ENCODE measurements around the gene COL4A6.

The COL4A6 gene

DNA sequence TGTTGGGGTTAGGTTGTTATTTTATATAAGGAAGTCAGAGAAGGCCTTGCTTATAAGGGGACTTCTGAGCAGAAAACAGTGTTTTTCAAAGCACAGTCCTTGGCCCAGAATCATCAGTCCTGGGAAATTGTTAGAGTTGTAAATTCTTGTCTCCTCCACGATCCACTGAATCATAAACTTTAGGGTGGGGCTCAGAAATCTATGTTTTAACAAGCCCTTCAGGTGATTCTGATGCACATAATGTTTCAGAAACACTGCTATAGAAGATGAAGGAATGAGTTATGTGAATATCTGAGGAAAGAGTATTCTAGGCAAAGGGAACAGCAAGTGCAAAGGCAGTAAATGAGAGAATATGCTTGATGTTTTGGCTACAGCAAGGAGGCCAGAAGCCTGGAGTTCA lies 121.8 kb downstream of the COL4A6 start:
- DNase-seq: no peak

DNA sequence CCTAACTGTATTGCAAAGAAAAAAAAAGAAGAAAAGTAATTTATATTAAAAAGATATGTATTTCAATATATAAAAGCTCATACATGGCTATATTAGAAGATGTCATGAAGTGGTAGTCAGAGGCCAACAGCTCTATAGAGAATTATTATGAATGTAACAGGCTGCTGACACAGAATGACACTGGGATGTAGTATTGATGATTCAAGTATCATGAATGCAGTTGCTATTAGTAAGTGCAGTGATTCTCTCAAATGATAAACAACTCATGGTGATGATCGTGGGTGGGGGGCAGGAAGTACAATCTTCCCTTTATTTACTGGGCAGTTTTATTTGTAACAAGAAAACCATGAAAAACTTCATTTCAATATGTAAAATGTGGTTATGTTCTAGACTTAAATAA lies 124.6 kb downstream of the COL4A6 start:
- no peak for DNase-seq

DNA sequence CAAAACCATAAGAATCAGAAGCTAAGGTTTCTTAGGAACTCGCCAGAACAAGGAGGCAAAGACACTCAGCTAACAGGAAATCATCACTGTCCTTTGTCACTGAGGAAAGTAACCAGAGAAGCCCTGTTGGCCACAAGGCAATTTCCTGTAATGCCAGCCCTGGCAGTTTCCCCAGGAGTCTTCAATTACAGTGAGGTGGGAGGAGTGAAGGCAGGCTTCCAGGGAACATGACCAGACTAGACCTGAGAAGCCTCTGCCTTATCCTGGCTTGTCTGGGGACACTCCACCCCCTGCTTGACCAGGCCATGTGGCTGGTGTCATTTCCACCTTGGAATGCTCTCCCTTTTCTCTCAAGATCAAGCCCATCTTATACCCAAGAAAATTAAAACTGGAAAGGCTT lies 125.3 kb downstream of the COL4A6 start:
- DNase-seq: no peak

DNA sequence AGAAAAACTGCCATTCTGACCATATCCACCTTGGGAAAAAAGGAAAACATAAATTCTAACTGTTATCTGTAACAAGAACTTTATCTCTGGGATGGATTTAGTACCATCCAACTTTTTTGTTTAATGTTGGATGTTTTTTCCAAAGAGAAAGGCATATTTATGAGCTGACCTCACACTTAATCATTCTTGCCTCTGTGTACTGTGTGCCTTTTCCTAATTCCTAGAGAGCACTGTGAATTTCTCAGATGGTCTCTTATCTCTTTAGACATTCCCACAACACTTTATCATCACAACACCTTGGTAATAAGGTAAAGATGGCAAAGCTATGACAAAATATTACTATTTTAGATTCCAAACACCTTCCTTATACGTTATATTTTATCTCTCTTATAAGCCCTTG lies 126.2 kb downstream of the COL4A6 start:
- no peak for DNase-seq

DNA sequence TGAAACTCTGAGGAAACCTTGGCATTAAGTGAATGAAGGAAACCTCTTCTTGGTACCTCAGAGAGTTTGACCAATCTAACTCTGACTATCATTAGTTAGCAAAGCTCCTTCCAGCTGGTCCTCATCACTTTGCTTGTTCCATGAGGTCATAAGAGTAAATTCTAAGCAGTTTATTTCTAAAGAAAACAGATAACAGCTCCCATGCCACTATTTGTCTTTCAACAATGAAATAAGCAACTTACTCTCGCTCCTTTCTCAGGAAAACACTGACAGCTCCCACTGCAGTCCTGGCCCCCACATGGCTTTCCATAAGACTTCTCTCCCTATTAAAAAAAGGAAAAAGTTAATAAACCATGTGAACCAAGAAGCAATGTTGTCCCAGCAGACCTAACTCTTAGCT lies 127.7 kb downstream of the COL4A6 start:
- no peak for DNase-seq

DNA sequence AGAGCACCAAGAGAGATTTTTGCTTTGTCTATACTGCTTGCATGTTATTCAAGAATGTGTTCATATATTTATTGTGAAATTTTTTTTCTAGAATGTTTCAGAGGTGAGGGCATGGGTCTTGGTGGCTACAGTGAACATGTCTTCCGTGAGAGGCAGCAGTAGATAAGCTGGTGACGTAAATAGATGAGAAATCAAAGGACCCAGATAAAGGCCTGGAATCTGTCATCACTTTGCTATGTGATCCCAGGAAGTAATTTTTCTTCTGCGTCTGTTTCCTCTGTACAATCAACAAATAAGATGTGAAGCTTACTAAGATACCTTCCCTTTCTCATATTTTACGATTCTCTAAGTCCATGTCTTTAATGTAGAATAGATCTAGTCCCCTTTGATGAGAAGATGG lies 129.1 kb downstream of the COL4A6 start:
- DNase-seq: no peak

DNA sequence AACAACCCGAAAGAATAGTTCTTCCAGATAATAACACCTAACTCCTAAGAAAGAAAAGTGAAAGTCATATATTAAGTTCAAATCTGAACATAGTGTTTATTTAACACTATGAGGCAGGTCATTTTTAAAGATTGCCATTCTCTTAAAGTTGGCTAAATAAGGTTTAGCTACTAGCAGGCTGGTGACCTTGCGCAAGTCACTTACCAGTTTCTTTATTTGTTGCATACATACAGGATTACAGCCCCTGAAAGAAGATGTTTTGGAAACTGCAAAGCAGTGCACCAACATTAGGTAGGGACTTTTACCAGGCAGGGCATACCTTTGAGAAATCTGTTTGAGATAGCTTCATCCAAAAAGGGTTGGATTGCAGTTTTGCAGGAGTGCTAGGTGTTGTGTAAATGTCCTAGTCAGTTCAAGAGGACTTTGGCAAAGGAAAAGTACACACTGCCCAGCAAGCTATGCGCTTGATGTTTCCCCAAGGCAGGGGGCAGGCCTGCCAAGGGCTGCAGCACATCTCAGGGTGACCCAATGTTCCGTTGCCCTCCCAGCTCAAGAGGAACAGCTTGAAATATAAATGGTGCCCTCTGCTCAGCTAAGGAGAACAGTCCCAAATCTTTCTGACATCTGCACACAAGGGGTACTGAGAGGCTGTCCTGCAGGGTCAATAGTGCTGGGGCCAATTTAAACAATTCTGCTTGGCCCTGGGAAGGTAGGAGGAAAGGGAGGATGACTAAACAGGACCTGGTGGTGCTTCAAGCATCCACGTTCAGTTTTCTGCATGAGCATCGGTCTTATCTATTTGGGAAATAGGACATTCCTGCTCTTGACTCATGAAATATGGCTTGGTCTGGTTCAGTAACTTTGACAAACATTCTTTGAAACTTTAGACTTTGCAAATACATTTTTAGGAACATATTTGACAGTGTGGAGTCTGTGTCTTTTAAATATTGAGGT lies 130.8 kb downstream of the COL4A6 start:
- no peak for DNase-seq

DNA sequence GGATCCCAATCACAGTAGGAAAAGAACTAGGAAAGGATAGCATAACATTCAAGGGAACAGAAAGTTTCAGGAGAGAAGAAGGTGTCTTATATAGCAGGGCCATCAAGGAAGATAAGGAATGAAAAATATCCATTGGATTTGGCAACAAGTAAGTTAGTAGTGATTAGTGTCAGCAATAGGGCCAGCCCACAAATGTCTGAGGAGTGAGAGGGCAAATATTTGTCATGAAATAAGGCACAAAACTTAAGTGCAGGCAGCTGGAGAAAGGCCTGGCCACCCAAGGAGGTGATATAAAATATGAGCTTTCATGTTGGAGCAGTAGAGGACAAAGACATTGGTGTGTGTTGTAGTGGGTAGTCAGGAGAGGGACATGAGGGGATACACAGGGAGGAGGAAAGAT lies 132.1 kb downstream of the COL4A6 start:
- DNase-seq: no peak

DNA sequence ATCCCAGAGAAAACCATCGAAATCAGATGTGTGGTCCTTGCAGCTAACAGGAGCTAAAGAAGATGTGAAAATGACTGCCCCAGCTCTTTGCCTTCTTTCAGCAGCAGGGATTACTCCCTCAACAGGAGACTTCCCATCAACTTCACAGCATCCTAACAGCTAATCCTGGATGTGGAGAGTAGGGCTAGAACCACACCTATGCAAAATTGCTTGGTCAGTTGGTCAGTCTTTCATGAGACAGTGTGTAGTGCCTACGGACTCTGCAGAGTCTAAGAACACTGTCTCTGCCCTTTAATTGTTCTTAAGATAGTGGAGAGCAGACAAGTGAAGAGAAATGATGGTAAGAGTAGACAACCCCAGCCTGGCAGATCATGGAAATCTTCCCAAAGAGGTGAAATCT lies 133.5 kb downstream of the COL4A6 start:
- no peak for DNase-seq

DNA sequence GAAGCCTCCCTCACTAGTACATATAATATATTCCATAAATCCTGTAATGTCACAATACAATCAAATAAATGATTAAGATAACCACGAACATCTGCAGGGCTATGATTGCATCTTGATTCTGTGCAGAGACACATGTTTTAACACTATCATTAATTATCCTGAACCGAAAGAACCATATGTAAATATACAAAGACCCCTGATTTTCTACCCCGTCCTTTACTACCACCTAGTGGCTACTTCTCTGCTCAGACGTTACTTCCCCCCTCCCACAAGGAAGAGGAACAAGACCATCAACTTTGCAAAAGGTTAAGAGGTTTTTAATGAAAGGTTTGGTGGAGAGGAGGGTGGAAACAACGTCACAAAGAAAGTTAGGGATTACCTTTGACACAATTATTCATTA lies 134.0 kb downstream of the COL4A6 start:
- no peak for DNase-seq

DNA sequence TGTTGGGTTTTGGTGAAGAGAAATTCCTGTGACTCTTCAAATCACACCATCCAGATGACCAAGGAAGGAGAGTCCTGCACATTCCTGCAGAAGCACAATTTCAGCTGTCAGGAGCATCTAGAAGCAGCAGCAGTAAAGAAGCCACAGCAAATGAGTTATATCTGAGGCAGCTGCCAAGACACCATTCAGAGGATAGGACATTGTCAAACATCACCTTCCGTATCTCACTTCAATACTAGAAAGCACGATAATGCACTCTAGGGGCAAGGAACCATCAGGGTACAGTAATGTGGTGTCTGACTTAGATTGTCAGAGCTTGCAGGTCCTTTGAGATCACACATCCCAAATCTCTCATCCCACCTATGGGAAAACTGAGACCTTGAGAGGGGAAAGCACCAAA lies 134.5 kb downstream of the COL4A6 start:
- no peak for DNase-seq

DNA sequence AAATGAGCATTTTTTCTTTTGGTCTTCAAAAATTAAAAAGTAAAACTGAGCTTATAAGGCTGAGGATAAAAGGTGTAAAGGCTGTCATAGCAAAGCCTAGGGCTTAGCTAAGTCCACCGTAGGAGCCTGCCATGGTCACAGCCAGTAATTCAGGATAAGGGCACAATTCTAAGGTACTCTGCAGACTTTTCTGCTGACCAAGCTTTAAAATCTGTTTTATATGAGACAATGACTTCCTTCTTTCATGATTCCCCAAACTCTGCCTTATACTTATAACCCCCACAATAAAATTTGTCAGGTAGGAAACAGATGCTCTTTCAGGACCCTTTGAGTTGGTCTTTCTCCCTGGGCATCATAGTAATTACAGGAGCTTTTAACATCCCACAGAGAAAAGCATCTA lies 138.5 kb downstream of the COL4A6 start:
- DNase-seq: no peak

DNA sequence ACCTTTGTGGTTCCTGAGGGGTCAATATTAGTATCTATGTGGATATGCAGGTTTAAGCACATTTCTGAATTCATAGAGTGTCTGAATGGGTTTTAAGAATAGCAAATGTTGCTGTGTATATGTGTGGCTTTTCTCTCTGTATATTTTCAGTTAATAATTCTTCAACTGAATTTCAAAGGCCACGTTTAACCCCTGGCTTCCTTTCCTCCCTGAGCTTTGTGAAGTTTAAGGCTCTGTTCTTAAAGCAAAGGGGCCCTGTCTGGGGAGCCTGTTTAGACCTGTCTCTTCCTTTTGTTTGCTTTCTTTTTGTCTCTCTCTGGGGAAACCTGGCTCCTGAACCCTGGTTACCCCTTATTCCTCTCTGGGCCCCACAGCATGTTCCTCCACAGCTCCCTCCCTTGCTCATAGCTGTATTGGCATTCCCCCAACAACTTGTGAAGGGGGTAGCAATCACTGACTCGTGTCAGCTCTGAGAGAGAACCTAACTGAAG lies 139.1 kb downstream of the COL4A6 start:
- no peak for DNase-seq

DNA sequence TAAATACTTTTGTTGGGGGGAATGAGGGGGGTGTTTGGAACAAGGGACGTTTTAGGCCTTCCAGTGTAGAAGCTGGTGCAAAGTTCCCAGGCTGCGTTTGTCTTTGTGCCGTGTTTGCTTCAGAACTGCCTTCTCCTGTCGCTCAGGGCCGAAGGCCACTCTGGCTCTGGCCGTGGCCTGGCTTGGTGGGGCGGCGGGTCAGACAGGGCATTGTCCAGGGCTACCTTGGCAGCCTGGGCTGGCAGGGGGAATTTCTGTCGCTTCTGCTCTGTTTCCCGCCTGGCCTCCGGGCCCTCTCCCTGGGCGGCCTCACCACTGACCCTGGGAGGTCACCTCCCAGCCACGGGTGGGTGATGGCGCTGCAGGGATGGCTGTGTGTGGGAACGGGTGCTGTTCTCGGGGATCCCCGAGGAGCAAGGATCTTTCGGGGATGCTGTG lies 140.0 kb downstream of the COL4A6 start:
- no peak for DNase-seq

DNA sequence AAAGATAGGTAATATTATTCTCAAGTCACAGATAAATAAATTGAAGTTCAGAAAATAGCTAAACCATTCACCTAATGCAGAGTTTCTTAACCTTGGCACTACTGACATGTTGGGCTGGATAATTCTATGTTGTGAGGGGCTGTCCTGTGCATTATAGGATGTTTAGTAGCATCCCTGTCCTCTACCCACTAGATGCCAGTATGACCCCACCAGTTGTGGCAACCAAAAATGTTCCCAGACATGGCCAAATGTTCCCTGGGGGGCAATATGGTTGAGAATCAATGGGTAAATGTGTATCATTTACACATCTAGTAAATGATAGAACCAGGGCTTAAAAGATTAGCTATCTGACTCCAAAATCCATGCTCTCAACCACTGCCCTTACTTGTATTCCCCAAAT lies 140.9 kb downstream of the COL4A6 start:
- DNase-seq: no peak

DNA sequence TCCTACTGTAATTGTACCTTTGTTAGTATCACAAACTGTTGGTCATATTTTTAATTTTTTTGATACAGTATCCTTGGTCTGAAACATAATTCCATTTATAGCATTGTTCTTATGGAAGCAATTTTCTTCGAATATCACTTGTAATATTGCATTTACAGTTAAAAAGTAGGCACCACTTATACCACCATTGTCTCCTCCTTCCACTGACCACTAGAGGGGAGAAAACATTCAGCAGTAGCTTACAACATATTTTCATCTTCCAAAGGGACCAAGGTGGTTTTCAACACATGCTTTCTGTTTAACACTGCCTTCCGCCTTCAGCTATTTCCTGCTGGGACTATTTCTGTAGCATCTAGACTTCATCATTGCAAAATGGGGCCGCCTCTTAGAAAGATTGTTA lies 146.2 kb downstream of the COL4A6 start:
- DNase-seq: no peak

DNA sequence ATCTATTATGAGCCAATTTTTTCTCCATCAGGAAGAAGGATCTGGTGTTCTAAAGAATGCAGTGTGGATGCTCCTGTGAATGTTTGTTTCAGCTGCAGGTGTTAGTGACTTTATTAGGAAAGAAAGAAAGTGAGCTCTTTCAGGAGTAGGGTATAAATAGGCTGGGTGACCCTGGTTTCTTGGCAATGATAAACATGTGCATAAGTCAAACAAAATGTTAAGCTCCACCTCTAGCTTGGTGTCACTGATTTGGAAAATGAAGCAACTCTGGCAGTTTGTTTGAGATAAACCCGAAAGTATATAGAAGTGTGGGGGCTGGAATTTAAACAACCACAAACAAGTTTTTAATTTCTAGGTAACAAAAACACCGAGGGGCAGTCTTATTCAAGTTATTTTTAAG lies 152.3 kb downstream of the COL4A6 start:
- DNase-seq: no peak

DNA sequence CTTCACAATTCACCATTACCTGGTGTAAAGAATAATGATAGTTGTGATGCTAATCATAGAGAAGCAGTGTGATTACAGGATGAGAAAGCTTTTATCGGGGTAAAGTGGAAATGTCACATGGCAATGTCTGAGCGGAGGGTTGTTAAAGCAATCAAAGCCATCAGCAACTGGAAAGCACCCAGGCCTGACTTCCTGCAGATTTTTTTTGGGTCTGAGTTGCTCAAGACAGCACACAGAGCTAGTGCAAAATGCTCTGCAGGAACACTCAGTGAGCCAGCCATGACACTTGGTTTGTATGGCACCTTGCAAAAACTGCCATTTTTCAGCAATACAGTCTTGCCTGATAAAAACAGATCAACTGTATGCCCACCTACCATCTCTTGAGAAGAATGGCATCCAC lies 152.9 kb downstream of the COL4A6 start:
- DNase-seq: no peak

DNA sequence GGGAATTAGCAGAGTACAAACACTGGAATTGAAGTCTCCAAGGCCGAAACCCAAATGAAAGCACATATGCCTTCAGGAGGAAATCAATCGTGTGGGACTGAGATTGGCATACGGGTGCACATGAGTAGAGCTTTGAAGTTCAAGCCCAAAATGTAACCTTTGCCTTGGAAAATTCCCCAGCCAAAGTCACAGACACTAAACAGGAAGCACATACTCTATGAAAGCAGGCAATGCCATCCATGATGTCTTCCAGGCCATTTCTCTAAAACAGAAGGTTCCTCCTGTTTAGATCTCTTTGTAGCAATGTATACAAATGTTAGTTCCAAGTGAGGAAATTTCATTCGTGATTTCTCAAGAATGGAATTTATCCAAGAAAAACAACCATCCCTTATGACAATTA lies 162.5 kb downstream of the COL4A6 start:
- no peak for DNase-seq

DNA sequence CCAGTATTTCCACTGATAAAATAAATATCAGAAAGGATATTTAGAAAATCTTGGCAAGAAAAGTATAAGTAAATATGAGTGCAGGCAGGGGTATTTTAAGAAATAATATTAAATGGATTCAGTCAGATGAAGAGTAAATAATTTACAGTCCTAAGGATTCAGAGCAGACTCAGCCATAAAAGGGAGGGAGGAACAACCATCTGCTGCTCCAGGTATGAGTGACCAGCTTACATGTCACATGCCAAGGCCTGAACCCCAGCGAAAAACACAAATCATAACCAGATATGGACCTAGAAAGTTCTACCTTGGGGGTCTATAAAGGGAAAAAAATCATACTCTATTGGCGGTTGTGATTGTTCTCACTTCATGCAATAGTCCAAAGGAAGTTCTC lies 166.8 kb downstream of the COL4A6 start:
- DNase-seq: no peak

DNA sequence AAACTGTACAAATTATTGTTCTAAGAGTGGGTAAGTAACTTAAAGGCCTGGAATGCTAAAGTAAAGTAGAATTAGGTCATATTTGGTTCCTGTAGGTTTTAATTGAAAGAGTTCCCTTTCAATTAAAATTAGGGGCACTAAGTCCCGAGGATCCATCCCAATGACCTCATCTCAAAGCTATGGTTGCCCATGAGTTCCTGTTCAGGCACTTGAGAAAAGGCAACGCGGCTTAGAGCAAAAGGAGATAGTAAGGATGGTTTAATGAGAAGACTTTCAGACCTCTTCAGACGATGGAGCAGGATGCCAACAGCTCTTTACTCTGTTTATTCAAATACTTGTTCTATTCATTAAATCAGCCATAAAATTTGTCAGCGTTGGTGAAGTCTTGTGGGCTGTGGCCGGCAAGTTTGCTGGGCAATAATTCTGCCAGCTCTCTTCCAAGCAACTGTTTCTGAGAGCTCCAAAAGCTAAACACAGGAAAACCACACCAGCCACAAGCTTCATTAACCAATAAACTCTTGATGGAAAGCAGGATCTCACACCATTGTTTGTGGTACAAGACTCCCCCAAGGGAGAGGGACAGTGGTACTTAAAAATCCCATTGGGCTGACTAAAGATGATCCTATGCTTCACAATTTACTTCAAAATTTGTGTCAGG lies 167.4 kb downstream of the COL4A6 start:
- no peak for DNase-seq

DNA sequence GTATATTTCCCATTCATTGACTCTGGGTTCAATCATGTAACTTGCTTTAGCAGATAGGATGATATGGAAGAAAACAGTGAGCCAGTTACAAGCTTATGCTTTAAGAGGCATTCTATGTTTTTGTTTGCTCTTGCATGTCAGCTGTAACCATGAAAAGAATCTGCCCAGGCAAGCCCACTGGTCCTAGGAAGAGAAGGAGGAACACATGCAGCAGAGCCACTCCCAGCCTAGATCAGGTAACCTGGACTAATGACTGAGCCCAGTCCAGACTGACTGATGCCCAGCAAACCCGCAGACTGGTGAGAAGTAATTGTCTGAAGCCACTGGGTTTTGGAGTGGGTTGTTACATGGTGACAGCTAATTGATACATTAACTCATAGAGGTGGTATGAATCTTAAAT lies 167.9 kb downstream of the COL4A6 start:
- no peak for DNase-seq

DNA sequence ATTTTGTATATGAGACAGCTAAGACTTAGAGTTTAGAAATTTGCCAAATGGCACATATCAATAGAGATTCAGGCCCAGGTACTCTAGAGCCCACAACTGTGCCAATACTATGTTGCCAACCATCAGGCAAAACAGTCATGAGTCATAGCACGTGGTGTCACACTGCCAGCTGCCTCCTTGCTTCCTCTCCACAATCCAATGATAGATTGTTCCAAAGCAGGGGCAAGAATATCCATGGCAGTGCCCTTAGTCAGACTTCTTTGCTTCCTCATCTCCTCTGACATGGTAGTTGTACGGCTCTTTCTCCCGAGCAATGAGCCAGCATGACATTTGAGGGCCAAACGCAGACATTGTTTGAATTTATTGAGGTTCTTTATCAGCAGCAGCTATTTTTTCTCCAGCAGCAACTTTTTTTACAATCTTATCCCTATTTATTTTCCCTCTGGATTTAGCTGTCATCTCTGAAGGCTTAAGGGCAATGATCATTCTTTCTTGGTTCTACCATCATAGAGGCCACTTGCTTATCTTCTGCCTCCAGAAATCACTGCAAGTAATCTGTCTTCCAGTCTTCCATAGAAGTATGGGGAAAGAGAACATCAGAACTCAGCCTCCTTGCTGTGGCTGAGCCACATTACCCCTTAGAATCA lies 169.7 kb downstream of the COL4A6 start:
- no peak for DNase-seq

DNA sequence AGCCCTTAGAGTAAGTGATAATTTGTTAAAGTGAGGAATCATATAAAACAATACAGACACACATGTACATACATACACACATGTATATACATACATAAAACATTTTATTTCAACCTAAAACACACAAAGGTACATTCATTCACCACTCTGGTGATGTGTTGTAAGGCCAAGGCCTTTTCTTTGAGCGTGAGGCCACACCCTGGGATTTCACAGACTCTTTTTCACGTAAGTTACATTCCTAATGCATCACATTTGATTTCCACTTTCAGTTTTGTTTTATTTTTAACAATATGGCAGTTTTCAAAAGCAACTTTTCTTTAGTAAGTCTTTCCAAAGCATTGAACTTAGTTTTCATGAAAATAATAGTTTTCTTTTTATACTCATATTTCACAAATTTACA lies 170.7 kb downstream of the COL4A6 start:
- no peak for DNase-seq

All from activated naive CD4-positive, alpha-beta T cell treated with Interleukin-2 at 50 U/mL for 16 hours (primary cell).